HG02973 (cell line): ENCODE measurements around the gene TMEM63C.

Experiments used
- ATAC-seq: cut with Tn5 transposase; IDR thresholded peaks from one replicate; pipeline ENCODE4 v1.9.1; 2021; ENCODE audit warnings: moderate library complexity; ENCODE audit not compliant: unreplicated experiment

TMEM63C gene

GRCh38 chr14:77250927-77251326 lies 69.3 kb downstream of the TMEM63C start:
- no peak for ATAC-seq

GRCh38 chr14:77251870-77252269 lies 70.3 kb downstream of the TMEM63C start:
- ATAC-seq, result no peak

GRCh38 chr14:77253333-77254190 lies 72.0 kb downstream of the TMEM63C start:
- no peak for ATAC-seq

- ATAC-seq, result no peak
These were observed 75.1 kb downstream of the TMEM63C start for GRCh38 chr14:77256694-77257093.

- no peak for ATAC-seq
These were observed 76.1 kb downstream of the TMEM63C start for GRCh38 chr14:77257700-77258099.

GRCh38 chr14:77258566-77258965 lies 77.0 kb downstream of the TMEM63C start:
- ATAC-seq, result no peak

GRCh38 chr14:77259025-77259715 lies 77.6 kb downstream of the TMEM63C start:
- ATAC-seq, result no peak

GRCh38 chr14:77260199-77260598 lies 78.6 kb downstream of the TMEM63C start:
- no peak for ATAC-seq

- ATAC-seq, result no peak
These were observed 79.0 kb downstream of the TMEM63C start for GRCh38 chr14:77260631-77261030.

- ATAC-seq, result no peak
These were observed 83.0 kb downstream of the TMEM63C start for GRCh38 chr14:77264466-77265186.

GRCh38 chr14:77265187-77265515 lies 83.6 kb downstream of the TMEM63C start:
- ATAC-seq, result no peak

GRCh38 chr14:77265561-77266335 lies 84.2 kb downstream of the TMEM63C start:
- ATAC-seq, result no peak

- ATAC-seq, result no peak
These were observed 84.7 kb downstream of the TMEM63C start for GRCh38 chr14:77266336-77266735.

GRCh38 chr14:77267937-77268699 lies 86.5 kb downstream of the TMEM63C start:
- no peak for ATAC-seq

- no peak for ATAC-seq
These were observed 87.5 kb downstream of the TMEM63C start for GRCh38 chr14:77268989-77269600.

GRCh38 chr14:77270361-77271112 lies 88.9 kb downstream of the TMEM63C start:
- no peak for ATAC-seq

- ATAC-seq, result no peak
These were observed 89.6 kb downstream of the TMEM63C start, which contains the start of gene NGB for GRCh38 chr14:77271113-77271710. TSS of gene NGB (minus strand) at chr14:77271206. CDS start at chr14:77270937, 269 bp downstream.

GRCh38 chr14:77272261-77272660 lies 90.7 kb downstream of the TMEM63C start:
- no peak for ATAC-seq

GRCh38 chr14:77273796-77274195 lies 92.2 kb downstream of the TMEM63C start:
- ATAC-seq, result no peak
